ENCODE measurements around the gene ZNF227. TPM values are rescaled to one million over a fixed set of nuclear protein-coding genes. Genes with fewer than 3 reads are reported as not detected.
"Not testable (repeated sequence)": the region's sequence is repeated elsewhere in the genome, so short reads cannot be mapped to it uniquely, and the experiment has no call there.

The ZNF227 gene
- total RNA-seq, 6 experiments from 2014 or later, result 4.5 to 8.5 (median 6.8) TPM

DNA sequence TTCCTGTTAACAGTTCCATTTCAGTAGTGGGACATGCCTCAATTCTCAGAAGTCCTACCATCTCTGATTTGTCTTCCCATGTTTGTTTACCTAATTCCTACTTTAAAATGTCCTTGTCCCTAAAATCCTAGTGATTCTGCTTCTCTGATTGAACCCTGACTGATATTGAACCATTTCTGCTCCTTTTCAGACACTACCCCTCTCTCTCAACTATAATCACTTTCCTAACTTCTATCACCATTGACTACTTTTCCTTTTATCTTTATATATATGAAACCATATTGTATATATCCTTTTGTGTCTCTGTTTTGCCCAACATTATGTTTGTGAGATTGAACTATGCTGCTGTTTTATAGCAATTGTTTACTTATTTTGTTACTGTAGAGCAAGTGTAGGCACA is 15.6 kb upstream of the ZNF227 start:
- peaks cover 0 to 6% (median 3%) of the 10 kb centered on the region in 4 donors for H3K9me3 ChIP-seq
- H3K27ac ChIP-seq, result no peak overlapping the region
- no peak for ATAC-seq
- no peaks in the 10 kb centered on the region for H3K4me1 ChIP-seq
- no peaks in the 10 kb centered on the region for H3K27me3 ChIP-seq
- intact Hi-C loops (cut with DNase I), result no loop called here
- no peak for TF ChIP-seq POLR2A (IDR thresholded peaks at IDR 0.05)
- TF ChIP-seq, protein P1, sequence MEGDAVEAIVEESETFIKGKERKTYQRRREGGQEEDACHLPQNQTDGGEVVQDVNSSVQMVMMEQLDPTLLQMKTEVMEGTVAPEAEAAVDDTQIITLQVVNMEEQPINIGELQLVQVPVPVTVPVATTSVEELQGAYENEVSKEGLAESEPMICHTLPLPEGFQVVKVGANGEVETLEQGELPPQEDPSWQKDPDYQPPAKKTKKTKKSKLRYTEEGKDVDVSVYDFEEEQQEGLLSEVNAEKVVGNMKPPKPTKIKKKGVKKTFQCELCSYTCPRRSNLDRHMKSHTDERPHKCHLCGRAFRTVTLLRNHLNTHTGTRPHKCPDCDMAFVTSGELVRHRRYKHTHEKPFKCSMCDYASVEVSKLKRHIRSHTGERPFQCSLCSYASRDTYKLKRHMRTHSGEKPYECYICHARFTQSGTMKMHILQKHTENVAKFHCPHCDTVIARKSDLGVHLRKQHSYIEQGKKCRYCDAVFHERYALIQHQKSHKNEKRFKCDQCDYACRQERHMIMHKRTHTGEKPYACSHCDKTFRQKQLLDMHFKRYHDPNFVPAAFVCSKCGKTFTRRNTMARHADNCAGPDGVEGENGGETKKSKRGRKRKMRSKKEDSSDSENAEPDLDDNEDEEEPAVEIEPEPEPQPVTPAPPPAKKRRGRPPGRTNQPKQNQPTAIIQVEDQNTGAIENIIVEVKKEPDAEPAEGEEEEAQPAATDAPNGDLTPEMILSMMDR (IDR thresholded peaks at IDR 0.05), result no peak
- DNase-seq, result no peak
- no peak overlapping the region for H3K4me3 ChIP-seq
- no peaks in the 10 kb centered on the region for H3K36me3 ChIP-seq

DNA sequence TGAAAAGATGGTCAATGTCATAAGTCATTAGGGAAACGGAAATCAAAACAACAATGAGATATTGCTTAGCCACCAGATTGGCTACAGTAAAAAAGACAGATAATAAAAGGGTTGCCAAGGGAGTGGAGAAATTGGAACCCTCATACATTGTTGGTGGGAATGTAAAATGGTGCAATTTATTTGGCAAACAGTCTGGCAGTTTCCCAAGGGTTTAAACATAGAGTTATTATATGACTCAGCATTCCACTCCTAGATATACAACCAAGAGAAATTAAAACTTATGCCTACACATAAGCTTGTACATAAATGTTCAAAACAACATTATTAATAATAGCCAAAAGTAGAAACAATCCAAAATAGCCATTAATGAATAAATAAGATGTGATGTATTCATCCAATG is 9.9 kb upstream of the ZNF227 start:
- DNase-seq (no peak), ATAC-seq (no peak)
- no peaks in the 10 kb centered on the region for H3K27me3 ChIP-seq
- WGBS (ENCODE audit: insufficient coverage, low coverage, low lambda C conversion rate, missing lambda C conversion rate), result 80% methylated on average over 1 of the region's 1 CpG
- no peaks in the 10 kb centered on the region for H3K9me3 ChIP-seq
- H3K4me1 ChIP-seq, result no peaks in the 10 kb centered on the region
- TF ChIP-seq POLR2A (IDR thresholded peaks at IDR 0.05), result no peak
- TF ChIP-seq, protein P1 (IDR thresholded peaks at IDR 0.05), result no peak
- H3K36me3 ChIP-seq, result no peaks in the 10 kb centered on the region
- no peak overlapping the region for H3K27ac ChIP-seq
- intact Hi-C loops (cut with DNase I), result no loop called here
- H3K4me3 ChIP-seq, result no peak overlapping the region

DNA sequence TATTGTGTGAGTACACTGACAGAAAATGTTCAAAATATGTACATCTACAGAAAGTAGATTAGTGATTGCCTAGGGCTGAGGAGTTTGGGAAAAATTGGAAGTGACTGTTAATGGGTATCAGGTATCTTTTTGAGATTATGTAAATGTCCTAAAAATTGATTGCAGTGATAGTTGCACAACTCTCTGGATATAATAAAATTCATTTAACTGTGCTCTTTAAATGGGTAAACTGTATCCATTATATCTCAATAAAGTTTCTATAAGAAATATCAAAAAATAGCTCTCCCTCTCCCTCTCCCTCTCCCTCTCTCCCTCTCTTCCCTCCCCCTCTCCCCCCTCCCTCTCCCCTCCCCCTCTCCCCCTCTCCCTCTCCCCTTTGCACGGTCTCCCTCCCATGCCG is 9.4 kb upstream of the ZNF227 start:
- Histone ChIP-seq H3K27ac (no peak overlapping the region), H3K9me3 (no peaks in the 10 kb centered on the region), H3K4me1 (no peaks in the 10 kb centered on the region), H3K4me3 (no peak overlapping the region), H3K27me3 (no peaks in the 10 kb centered on the region), H3K36me3 (no peaks in the 10 kb centered on the region)
- intact Hi-C loops (cut with DNase I), result no loop called here
- TF ChIP-seq POLR2A (IDR thresholded peaks at IDR 0.05), result no peak
- TF ChIP-seq, protein P1 (IDR thresholded peaks at IDR 0.05), result no peak
- no peak for DNase-seq
- 72% methylated on average over 2 of the region's 2 CpGs for WGBS (ENCODE audit: insufficient coverage, low coverage, low lambda C conversion rate, missing lambda C conversion rate)
- no peak for ATAC-seq

DNA sequence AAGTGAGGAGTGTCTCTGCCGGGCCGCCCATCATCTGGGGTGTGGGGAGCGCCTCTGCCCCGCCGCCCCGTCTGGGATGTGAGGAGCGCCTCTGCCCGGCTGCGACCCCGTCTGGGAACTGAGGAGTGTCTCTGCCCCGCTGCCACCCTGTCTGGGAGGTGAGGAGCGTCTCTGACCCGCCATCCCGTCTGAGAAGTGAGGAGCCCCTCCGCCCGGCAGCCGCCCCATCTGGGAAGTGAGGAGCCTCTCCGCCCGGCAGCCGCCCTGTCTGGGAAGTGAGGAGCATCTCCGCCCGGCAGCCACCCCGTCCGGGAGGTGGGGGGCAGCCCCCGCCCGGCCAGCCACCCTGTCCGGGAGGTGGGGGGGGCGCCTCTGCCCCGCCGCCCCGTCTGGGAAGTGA is 8.5 kb upstream of the ZNF227 start:
- ATAC-seq; H3K27me3 ChIP-seq; H3K36me3 ChIP-seq; intact Hi-C loops (cut with DNase I); H3K4me3 ChIP-seq; H3K27ac ChIP-seq; H3K9me3 ChIP-seq; H3K4me1 ChIP-seq; DNase-seq: not testable (repeated sequence)
- WGBS (ENCODE audit: insufficient coverage, low coverage, low lambda C conversion rate, missing lambda C conversion rate), result 100% methylated on average over 3 of the region's 31 CpGs

DNA sequence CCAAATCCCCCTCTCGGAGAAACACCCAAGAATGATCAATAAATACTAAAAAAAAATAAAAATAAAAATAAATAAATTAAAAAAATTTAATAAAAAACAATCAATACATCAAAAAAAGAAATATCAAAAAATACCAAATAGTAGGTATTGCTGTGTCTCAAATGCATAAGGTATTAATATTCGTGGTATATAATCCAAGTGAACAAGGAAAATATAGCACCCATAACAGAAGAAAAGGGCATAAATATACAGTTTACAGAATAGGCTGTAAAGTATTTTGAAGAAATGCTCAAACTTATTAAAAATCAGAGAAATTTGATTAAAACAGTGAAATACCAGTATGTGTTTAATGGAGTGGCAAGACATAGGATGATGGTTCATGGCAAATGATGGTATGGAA is 7.6 kb upstream of the ZNF227 start:
- Histone ChIP-seq H3K27ac (no peak overlapping the region), H3K9me3 (no peaks in the 10 kb centered on the region), H3K4me3 (no peak overlapping the region), H3K27me3 (no peaks in the 10 kb centered on the region), H3K36me3 (no peaks in the 10 kb centered on the region), H3K4me1 (no peaks in the 10 kb centered on the region)
- intact Hi-C loops (cut with DNase I), result no loop called here
- no peak for DNase-seq
- no peak for TF ChIP-seq POLR2A (IDR thresholded peaks at IDR 0.05)
- TF ChIP-seq, protein P1 (IDR thresholded peaks at IDR 0.05), result no peak
- no peak for ATAC-seq
- WGBS (ENCODE audit: insufficient coverage, low coverage, low lambda C conversion rate, missing lambda C conversion rate), result 40% methylated on average over 2 of the region's 2 CpGs
